Common myeloid progenitor, CD34-positive (primary cell): ENCODE measurements around the gene AUTS2.

Experiments used
- CTCF ChIA-PET: fragments of 350-600 bp; sonication (Branson Sonifier 250); formaldehyde crosslinking; loops from one replicate; lab custom pipeline; 2021; ENCODE audit warnings: antibody characterized with exemption; lab: Charles Lee
- POLR2A ChIA-PET: fragments of 350-600 bp; sonication (Branson Sonifier 250); formaldehyde crosslinking; loops from one replicate; lab custom pipeline; 2021; ENCODE audit warnings: antibody characterized with exemption; lab: Charles Lee
- DNase-seq, 3 donors: peaks; one replicate each; pipeline versions ENCODE4 v3.0.0 to v3.0.0-alpha.2; 2013
- H3K27ac ChIP-seq, 2 experiments: 1 replicate in 1 of 2; 2 replicates in 1 of 2; pipeline ENCODE4 v1.7.0; 2013; ENCODE audit warnings: inconsistent platforms in 2 of 2, low read length in 2 of 2, mild to moderate bottlenecking in 2 of 2, low read depth in 1 of 2, moderate library complexity in 1 of 2; ENCODE audit not compliant: severe bottlenecking in 2 of 2, insufficient read depth in 1 of 2, poor library complexity in 1 of 2
- H3K27me3 ChIP-seq, 5 experiments: replicated peaks in 2 of 5; 1 replicate in 3 of 5; 2 replicates in 2 of 5; pipeline versions ENCODE4 v1.6.1 to v1.7.0; 2013; ENCODE audit warnings: low read length in 4 of 5, mild to moderate bottlenecking in 2 of 5, moderate library complexity in 2 of 5, inconsistent platforms in 1 of 5; ENCODE audit not compliant: insufficient read depth in 5 of 5, control insufficient read depth in 4 of 5
- H3K36me3 ChIP-seq, 4 experiments: 1 replicate in 2 of 4; 2 replicates in 2 of 4; pipeline versions ENCODE4 v1.6.1 to v1.7.0; 2013; ENCODE audit warnings: low read length in 3 of 4, control low read depth in 1 of 4, mild to moderate bottlenecking in 1 of 4; ENCODE audit not compliant: control insufficient read depth in 4 of 4, insufficient read depth in 4 of 4
- H3K4me1 ChIP-seq, 4 experiments: 1 replicate in 3 of 4; 2 replicates in 1 of 4; pipeline versions ENCODE4 v1.6.1 to v1.7.1; 2013; ENCODE audit warnings: low read length in 3 of 4, mild to moderate bottlenecking in 3 of 4, control low read depth in 1 of 4, inconsistent platforms in 1 of 4, moderate library complexity in 1 of 4; ENCODE audit not compliant: control insufficient read depth in 4 of 4, insufficient read depth in 4 of 4; ENCODE audit errors: control extremely low read depth in 1 of 4
- H3K4me3 ChIP-seq, 7 experiments: 1 replicate in 4 of 7; 2 replicates in 3 of 7; pipeline versions ENCODE4 v1.5.1 to v1.7.0; 2013; ENCODE audit warnings: mild to moderate bottlenecking in 7 of 7, low read length in 6 of 7, moderate library complexity in 6 of 7, inconsistent platforms in 2 of 7, low read depth in 2 of 7, control low read depth in 1 of 7; ENCODE audit not compliant: insufficient read depth in 4 of 7, control insufficient read depth in 1 of 7; ENCODE audit errors: extremely low read depth in 1 of 7
- H3K9me3 ChIP-seq, 5 experiments: 1 replicate in 4 of 5; 2 replicates in 1 of 5; pipeline versions ENCODE4 v1.6.1 to v1.7.1; 2013; ENCODE audit warnings: low read length in 4 of 5, mild to moderate bottlenecking in 2 of 5, inconsistent platforms in 1 of 5, low read depth in 1 of 5, moderate library complexity in 1 of 5; ENCODE audit not compliant: control insufficient read depth in 4 of 5, insufficient read depth in 2 of 5; ENCODE audit errors: control extremely low read depth in 1 of 5
- WGBS: methylation state at CpG from one replicate; pipeline ENCODE4 v1.1.5; 2013; ENCODE audit not compliant: insufficient coverage; 5-methylcytosine and 5-hydroxymethylcytosine counted together

AUTS2 gene

GRCh38 chr7:70634071-70634470, 1035.8 kb downstream of the AUTS2 start:
- ChIA-PET CTCF (no interaction called here), POLR2A (no interaction called here)
- no peaks in the 10 kb centered on the region for H3K27me3 ChIP-seq
- no peaks in the 10 kb centered on the region for H3K36me3 ChIP-seq
- no peaks in the 10 kb centered on the region for H3K4me1 ChIP-seq
- no peak overlapping the region for H3K27ac ChIP-seq
- no peaks in the 10 kb centered on the region for H3K9me3 ChIP-seq
- H3K4me3 ChIP-seq: no peak overlapping the region
- 96% methylated on average over 8 of the region's 8 CpGs for WGBS
- no peak for DNase-seq

DNA sequence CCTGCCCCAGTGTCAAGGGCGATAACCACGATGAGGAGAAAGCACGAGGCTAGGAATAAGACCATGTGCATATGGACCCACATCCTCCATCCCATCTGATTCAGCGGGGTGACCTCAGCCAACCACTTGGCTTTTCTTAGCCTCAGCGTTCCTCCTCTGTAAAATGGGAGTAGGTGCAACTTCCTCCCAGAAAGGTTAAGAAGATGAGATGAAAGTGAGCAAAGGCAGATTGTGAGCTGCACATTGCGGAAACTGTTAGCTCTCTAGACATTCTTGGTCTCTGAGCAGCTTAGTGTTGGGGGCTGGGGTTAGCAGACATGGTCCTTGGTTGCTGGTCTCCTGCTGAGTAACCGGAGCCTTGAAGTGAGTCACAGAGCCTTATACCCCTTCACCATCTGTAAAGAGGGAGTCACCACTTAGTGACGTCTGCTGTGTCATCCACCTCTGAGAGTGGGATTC, 1036.4 kb downstream of the AUTS2 start:
- no peak overlapping the region for H3K27ac ChIP-seq
- H3K9me3 ChIP-seq: no peaks in the 10 kb centered on the region
- CTCF ChIA-PET: no interaction called here
- WGBS: 98% methylated on average over 5 of the region's 8 CpGs
- H3K36me3 ChIP-seq: no peaks in the 10 kb centered on the region
- POLR2A ChIA-PET: no interaction called here
- no peak for DNase-seq
- H3K4me3 ChIP-seq: no peak overlapping the region
- H3K4me1 ChIP-seq: no peaks in the 10 kb centered on the region
- no peaks in the 10 kb centered on the region for H3K27me3 ChIP-seq

DNA sequence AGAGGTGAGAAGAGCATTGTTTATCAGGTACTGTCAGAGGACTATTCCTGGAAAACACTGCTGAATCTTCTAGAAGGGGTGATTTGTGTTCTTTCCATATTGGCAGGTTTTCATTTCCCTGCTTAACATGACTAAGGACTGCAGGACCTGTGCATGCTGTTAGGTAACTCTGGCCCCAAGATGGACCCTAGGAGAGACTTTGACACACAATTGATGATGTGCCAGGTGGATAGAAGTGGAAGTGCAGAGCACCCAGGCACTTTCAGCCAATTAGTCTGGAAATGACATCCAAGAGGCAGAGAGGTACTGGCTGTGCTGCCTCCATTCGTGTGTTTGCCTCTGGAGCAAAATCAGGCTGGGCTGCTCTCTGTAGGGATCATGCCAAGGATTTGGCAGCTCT, 1037.4 kb downstream of the AUTS2 start:
- ChIA-PET POLR2A (no interaction called here), CTCF (interaction anchor here (0.7 kb wide), 1 partner anchor 63 kb away, joined by 3 read pairs; no protein-coding TSS in a partner anchor)
- 89% methylated on average over 1 of the region's 1 CpG for WGBS

DNA sequence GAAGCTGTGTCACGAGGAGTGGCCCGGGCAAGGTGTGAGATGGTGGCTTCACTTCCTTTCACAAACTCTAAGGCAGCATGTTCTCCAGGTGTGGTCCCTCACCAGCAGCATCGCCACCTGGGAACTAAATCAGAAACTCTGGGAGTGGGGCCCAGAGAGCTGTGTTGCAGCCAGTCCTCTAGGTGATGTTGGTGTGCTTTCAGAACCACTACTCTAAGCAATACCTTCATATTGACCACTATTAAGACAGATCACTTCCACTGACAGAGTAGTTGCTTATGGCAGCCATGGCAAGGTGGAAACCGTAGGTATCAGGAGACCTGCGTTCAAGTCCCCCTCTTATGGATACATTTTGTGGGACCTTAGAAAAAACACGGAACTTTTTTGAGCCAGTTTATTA, 1037.9 kb downstream of the AUTS2 start:
- ChIA-PET CTCF (interaction anchor here (0.7 kb wide), 1 partner anchor 62 kb away, joined by 3 read pairs; no protein-coding TSS in a partner anchor), POLR2A (no interaction called here)
- Histone ChIP-seq H3K27ac (no peak overlapping the region), H3K4me3 (no peak overlapping the region), H3K27me3 (no peaks in the 10 kb centered on the region), H3K36me3 (no peaks in the 10 kb centered on the region), H3K9me3 (no peaks in the 10 kb centered on the region), H3K4me1 (no peaks in the 10 kb centered on the region)
- no peak for DNase-seq
- WGBS: 97% methylated on average over 4 of the region's 6 CpGs

More for the DNA sequence above, 1037.4 kb downstream of the AUTS2 start:
- DNase-seq: no peak
- Histone ChIP-seq H3K27ac (no peak overlapping the region), H3K27me3 (no peaks in the 10 kb centered on the region), H3K9me3 (no peaks in the 10 kb centered on the region), H3K4me3 (no peak overlapping the region), H3K36me3 (no peaks in the 10 kb centered on the region), H3K4me1 (no peaks in the 10 kb centered on the region)

DNA sequence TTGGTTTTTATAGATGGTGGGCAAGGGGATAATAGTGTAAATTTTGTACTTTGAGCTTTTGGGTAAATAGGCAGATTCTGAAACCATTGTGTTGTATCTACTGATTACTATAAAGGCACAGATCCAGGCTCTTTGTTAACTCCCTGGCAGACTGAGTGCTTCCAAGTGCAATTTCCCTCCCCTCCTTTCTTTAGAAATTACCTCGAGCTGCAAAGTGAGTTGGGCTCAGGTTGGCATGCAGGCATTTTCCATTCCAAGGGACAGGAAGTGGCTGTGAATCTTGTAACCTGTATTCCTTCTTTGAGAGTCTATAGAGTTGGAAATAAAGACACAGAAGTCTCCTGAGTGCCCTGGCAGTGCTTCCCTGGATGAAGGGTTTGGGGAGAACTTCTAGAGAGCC, 1039.5 kb downstream of the AUTS2 start:
- peaks cover 0 to 6% (median 2%) of the 10 kb centered on the region in 5 experiments for H3K9me3 ChIP-seq
- no peak for DNase-seq
- peaks cover 0 to 4% (median 1%) of the 10 kb centered on the region in 4 experiments for H3K36me3 ChIP-seq
- H3K4me1 ChIP-seq: no peaks in the 10 kb centered on the region
- no peaks in the 10 kb centered on the region for H3K27me3 ChIP-seq
- no CpG with 5 or more reads among the region's 1 CpG for WGBS
- no peak overlapping the region for H3K4me3 ChIP-seq
- H3K27ac ChIP-seq: no peak overlapping the region
- ChIA-PET CTCF (no interaction called here), POLR2A (no interaction called here)

DNA sequence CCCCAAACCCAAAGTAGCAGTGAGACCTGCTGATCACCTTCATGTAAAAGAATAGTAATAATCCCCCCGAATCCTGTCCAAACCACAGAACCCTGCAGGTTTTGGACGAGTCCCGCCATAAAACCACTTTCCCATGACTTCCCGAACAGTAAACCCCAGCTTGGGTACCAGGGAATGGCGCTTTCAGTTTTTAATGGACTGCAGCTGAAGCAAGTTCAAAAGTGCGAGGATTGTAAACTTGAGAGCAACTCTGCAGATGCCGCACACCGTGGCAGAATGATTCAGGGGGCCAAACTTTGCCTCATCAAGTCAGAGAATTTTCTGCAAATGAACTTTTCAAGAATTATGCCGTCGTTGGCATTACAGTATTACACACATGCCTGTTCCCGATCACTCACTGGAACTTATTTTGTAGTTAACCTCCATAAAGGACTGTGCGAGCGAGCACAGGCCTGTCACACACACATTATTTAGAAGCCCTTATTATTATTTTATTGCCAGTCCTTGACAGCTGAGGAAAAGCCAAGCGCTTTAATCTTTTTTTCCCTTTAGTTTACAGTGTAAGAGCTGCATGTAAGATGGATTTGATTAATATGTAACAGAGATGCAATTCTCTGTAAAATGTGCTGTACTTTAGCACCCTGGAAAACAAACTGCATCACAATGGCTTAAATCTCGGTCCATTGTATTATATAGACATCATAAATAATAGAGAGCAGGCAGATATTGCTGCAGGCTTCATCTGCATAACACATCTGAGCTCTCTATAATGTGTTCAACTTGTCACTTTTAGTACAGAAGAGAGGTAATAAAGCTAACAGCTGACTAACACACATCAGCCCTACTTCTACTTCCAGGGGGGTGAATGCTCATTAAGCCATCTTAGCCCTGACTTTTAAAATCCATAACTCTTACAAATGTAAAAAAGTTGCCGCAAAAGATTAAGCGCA, 1040.2 kb downstream of the AUTS2 start:
- Histone ChIP-seq H3K4me1 (no peaks in the 10 kb centered on the region), H3K9me3 (peaks cover 0 to 6% (median 2%) of the 10 kb centered on the region in 5 experiments), H3K36me3 (peaks cover 0 to 4% (median 1%) of the 10 kb centered on the region in 4 experiments), H3K27ac (no peak overlapping the region), H3K4me3 (no peak overlapping the region), H3K27me3 (no peaks in the 10 kb centered on the region)
- no peak for DNase-seq
- ChIA-PET POLR2A (no interaction called here), CTCF (no interaction called here)
- WGBS: 95% methylated on average over 11 of the region's 17 CpGs

DNA sequence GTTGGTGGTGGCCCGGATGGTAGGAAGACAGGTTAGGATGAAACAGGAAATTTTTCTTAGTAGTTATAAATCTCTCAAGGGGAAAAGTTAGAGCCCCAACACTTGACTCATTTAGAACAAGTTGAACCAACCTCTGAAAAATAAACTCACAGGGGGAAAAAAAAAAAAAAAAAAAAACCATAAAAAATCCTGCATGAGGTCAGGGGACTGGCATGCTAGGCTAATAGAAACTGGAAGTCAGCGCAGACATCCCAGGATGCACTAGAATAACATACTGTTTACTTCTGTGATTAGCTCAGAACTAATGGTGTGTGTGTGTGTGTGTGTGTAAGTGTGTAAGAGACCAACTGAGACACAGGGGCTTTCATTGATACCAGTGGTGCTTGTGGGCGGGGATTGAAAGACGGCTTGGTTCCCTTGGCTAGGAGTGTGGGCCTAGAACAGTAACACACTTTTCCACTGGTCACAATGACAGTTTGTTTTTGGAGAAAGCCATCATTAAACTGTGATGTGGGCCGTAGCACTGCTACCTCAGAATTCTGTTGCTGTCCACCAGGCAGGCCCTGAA, 1042.1 kb downstream of the AUTS2 start:
- ChIA-PET CTCF (no interaction called here), POLR2A (no interaction called here)
- H3K4me3 ChIP-seq: no peak overlapping the region
- no peak for DNase-seq
- H3K36me3 ChIP-seq: peaks cover 0 to 4% (median 1%) of the 10 kb centered on the region in 4 experiments
- no peaks in the 10 kb centered on the region for H3K4me1 ChIP-seq
- H3K27ac ChIP-seq: no peak overlapping the region
- no peaks in the 10 kb centered on the region for H3K27me3 ChIP-seq
- WGBS: 98% methylated on average over 3 of the region's 5 CpGs
- peaks cover 0 to 6% (median 2%) of the 10 kb centered on the region in 5 experiments for H3K9me3 ChIP-seq
